Measurements from ENCODE around the gene SBF2. TPM values are rescaled to one million over a fixed set of nuclear protein-coding genes. Genes with fewer than 3 reads are reported as not detected.
A peak's percentile ranks its signal among the peaks of the same experiment; 100 is the strongest.

Gene SBF2
- total RNA-seq, 1 donor, result 61.2 TPM

- peak overlapping the region; percentile 14 for H3K4me2 ChIP-seq (ENCODE audit: insufficient read depth, low read length)
- peak; percentile 13 for DNase-seq (ENCODE audit: insufficient read length, low spot score, missing footprints)
- no peak for TF ChIP-seq CTCF (IDR thresholded peaks at IDR 0.05; ENCODE audit: extremely low read depth, low read depth, low read length)
- H2AFZ ChIP-seq (ENCODE audit: low read length), result no peak overlapping the region
- H4K20me1 ChIP-seq (ENCODE audit: insufficient read depth, low read length), result no peaks in the 10 kb centered on the region
- H3K79me2 ChIP-seq (ENCODE audit: insufficient read depth, low read length), result peaks cover 70% of the 10 kb centered on the region
- peaks cover 3% of the 10 kb centered on the region for H3K36me3 ChIP-seq (ENCODE audit: insufficient read depth, low read length)
- H3K27me3 ChIP-seq (ENCODE audit: insufficient read depth, low read length), result no peaks in the 10 kb centered on the region
- H3K27ac ChIP-seq (ENCODE audit: low read depth, low read length), result no peak overlapping the region
- no peak overlapping the region for H3K4me3 ChIP-seq (ENCODE audit: insufficient read depth, low read length)
- H3K4me1 ChIP-seq (ENCODE audit: insufficient read depth, low read length), result peaks cover 6% of the 10 kb centered on the region
- no peaks in the 10 kb centered on the region for H3K9me3 ChIP-seq (ENCODE audit: low read depth, low read length)
Observed at GRCh38 chr11:10058356-10058755, 235.7 kb downstream of the SBF2 start.

DNA sequence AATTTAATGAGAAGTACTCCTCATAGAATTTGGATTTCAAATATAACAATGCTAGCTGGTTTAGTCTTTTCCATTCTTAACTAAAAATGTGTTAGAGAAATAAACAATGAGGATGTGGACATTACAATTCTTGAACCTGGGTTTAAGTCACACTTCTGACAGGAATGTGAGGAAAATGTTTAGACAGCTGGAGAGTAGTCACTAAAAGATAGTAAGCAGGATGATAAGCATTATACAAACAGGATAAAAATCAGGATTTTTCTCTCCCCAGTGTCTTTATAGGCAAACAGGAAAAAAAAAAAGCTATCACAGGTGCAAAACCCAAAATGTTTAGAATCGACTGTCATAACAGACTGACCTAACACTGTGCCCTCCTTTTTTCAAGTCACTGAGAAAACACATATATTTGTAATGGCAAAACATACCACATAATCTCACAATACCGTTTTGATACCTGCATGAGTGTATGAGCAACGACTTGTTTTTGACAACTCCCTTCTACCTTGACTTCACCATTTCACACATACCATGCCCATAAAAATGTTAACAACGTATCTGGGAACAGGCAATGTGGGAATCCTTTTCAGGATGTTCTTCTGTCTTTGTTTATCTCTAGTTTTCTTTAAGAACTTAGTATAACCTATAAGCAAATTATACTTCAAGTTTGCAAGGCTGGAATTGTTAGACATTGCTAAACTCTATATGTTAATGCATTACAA is 242.0 kb downstream of the SBF2 start:
- Histone ChIP-seq H3K4me2 (ENCODE audit: insufficient read depth, low read length) (no peak overlapping the region), H3K9me3 (ENCODE audit: low read depth, low read length) (no peaks in the 10 kb centered on the region), H3K79me2 (ENCODE audit: insufficient read depth, low read length) (peaks cover 30% of the 10 kb centered on the region)

DNA sequence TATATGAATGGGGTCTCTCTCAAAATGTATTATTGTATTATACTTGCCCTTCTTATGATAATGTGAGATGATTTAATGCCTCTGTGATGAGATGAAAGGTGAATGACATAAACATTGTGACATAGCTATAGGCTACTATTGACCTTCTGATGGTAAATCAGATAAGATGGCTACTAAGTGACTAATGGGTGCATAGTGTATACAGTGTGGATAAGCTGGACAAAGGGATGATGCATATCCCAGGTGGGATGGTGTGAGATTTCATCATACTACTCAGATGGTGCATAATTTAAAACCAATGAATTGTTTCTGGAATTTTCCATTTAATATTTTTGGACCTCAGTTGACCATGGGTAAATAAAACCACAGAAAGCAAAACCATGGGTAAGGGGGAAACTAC is 243.5 kb downstream of the SBF2 start:
- H2AFZ ChIP-seq (ENCODE audit: low read length), result no peak overlapping the region
- peaks cover 21% of the 10 kb centered on the region for H3K79me2 ChIP-seq (ENCODE audit: insufficient read depth, low read length)
- peaks cover 10% of the 10 kb centered on the region for H3K4me1 ChIP-seq (ENCODE audit: insufficient read depth, low read length)
- no peaks in the 10 kb centered on the region for H3K36me3 ChIP-seq (ENCODE audit: insufficient read depth, low read length)
- no peaks in the 10 kb centered on the region for H4K20me1 ChIP-seq (ENCODE audit: insufficient read depth, low read length)
- no peak overlapping the region for H3K4me2 ChIP-seq (ENCODE audit: insufficient read depth, low read length)
- H3K4me3 ChIP-seq (ENCODE audit: insufficient read depth, low read length), result no peak overlapping the region
- DNase-seq (ENCODE audit: insufficient read length, low spot score, missing footprints), result no peak
- no peak for TF ChIP-seq CTCF (IDR thresholded peaks at IDR 0.05; ENCODE audit: extremely low read depth, low read depth, low read length)
- H3K9me3 ChIP-seq (ENCODE audit: low read depth, low read length), result peaks cover under 1% of the 10 kb centered on the region
- H3K27me3 ChIP-seq (ENCODE audit: insufficient read depth, low read length), result no peaks in the 10 kb centered on the region
- no peak overlapping the region for H3K27ac ChIP-seq (ENCODE audit: low read depth, low read length)

More for the DNA sequence above, 242.0 kb downstream of the SBF2 start:
- Histone ChIP-seq H2AFZ (ENCODE audit: low read length) (no peak overlapping the region), H3K36me3 (ENCODE audit: insufficient read depth, low read length) (no peaks in the 10 kb centered on the region), H3K4me1 (ENCODE audit: insufficient read depth, low read length) (peaks cover 10% of the 10 kb centered on the region), H3K27me3 (ENCODE audit: insufficient read depth, low read length) (no peaks in the 10 kb centered on the region), H4K20me1 (ENCODE audit: insufficient read depth, low read length) (no peaks in the 10 kb centered on the region), H3K4me3 (ENCODE audit: insufficient read depth, low read length) (no peak overlapping the region), H3K27ac (ENCODE audit: low read depth, low read length) (no peak overlapping the region)
- no peak for TF ChIP-seq CTCF (IDR thresholded peaks at IDR 0.05; ENCODE audit: extremely low read depth, low read depth, low read length)
- peak; percentile 11 for DNase-seq (ENCODE audit: insufficient read length, low spot score, missing footprints)

DNA sequence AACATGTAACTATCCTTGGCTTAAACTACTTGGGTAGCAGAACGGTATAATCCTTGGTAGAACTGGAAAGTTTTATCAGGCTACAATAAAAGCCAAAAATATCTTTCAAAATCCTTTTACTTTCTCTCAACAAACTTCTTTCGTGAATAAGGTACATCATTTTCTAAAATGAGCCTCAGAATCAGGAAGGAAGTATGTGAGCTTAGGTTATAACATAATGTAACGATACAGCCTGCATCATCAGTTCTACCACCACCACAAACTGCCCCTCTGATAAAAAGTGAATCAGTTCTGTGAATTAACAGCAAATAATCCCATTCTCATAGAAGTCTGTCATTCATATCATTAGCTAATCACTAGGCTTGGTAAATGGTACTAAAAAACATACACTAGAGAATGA is 244.3 kb downstream of the SBF2 start:
- DNase-seq (ENCODE audit: insufficient read length, low spot score, missing footprints), result no peak
- H3K4me3 ChIP-seq (ENCODE audit: insufficient read depth, low read length), result no peak overlapping the region
- no peak overlapping the region for H3K4me2 ChIP-seq (ENCODE audit: insufficient read depth, low read length)
- no peaks in the 10 kb centered on the region for H3K27me3 ChIP-seq (ENCODE audit: insufficient read depth, low read length)
- TF ChIP-seq CTCF (IDR thresholded peaks at IDR 0.05; ENCODE audit: extremely low read depth, low read depth, low read length), result no peak
- peaks cover 4% of the 10 kb centered on the region for H3K9me3 ChIP-seq (ENCODE audit: low read depth, low read length)
- peaks cover 2% of the 10 kb centered on the region for H3K36me3 ChIP-seq (ENCODE audit: insufficient read depth, low read length)
- peaks cover 20% of the 10 kb centered on the region for H3K79me2 ChIP-seq (ENCODE audit: insufficient read depth, low read length)
- H3K4me1 ChIP-seq (ENCODE audit: insufficient read depth, low read length), result peaks cover 10% of the 10 kb centered on the region
- no peak overlapping the region for H3K27ac ChIP-seq (ENCODE audit: low read depth, low read length)
- no peaks in the 10 kb centered on the region for H4K20me1 ChIP-seq (ENCODE audit: insufficient read depth, low read length)
- H2AFZ ChIP-seq (ENCODE audit: low read length), result no peak overlapping the region

Data from osteoblast (primary cell).